DMS 273 (cell line): ENCODE data around the gene CPLANE2.
"Not testable (repeated sequence)": the region's sequence is repeated elsewhere in the genome, so short reads cannot be mapped to it uniquely, and the experiment has no call there.

ENCODE experiments used
- DNase-seq: peaks from one replicate; lab custom pipeline; 2025; ENCODE audit not compliant: unreplicated experiment; lab: John Stamatoyannopoulos, UW

Gene CPLANE2

DNA sequence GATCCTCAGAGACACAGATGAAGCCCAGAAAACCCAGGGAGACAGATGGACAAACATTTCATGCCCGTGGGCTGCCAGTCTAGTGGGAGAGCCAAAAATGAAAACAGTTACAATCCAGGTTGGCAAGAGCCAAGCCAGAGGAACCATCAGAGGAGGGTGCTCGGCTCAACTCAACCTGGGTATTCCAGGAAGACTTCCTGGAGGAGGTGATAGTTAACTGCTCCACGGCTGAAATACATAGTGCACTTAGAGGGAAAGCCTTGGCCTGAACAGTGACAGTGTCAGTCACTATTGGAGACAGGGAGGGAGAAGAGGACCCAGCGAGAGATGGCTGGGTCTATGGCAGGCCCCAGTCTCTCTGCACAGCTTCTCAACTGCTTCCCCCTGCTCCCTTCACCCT lies 26.4 kb downstream of the CPLANE2 start:
- DNase-seq = peak; percentile 37

GRCh38 chr1:16209847-16210407 lies 27.1 kb downstream of the CPLANE2 start:
- DNase-seq = no peak

- no peak for DNase-seq
Observed at GRCh38 chr1:16209132-16209846, 27.7 kb downstream of the CPLANE2 start.

GRCh38 chr1:16208270-16208987 lies 28.6 kb downstream of the CPLANE2 start:
- no peak for DNase-seq

GRCh38 chr1:16207318-16208269 lies 29.4 kb downstream of the CPLANE2 start:
- no peak for DNase-seq

DNA sequence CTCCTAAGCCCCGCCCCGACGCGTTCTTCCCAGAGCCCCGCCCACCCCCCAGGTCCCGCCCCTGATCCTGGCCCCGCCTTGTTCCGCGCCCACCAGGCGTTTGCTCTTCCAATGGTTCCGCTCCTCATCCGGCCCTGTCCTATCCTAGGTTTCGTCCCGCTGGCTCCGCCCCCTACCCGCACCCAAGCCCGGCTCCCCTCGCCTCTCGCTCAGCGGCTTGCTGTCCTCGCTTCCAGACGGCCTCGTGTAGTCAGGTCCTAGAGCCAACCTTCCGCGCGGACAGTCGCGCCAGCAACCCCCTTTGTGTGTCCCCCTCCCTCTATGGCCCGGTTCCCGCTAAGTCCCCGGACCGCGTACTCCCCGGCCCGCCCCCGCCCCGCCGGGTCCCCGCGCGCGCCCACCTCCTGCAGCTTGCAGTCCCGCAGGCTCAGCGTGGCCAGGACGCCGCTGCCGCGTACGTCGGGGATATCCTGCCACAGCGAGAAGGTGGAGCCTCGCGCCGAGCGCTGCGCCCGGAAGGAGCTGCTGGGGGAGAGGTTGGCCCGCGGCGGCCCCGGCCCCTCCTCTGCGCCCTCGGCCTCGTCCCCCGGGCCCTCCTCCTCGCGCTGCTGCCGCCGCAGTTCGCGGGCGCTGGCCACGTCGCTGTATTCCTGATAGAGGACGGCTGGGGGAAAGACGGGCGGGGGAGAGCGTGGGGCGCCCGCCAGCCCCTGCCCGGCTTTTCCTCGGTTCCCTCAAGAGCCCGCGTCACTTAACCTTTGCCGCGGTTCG lies 30.3 kb downstream of the CPLANE2 start:
- peak; percentile 98 for DNase-seq

GRCh38 chr1:16205891-16206546 lies 31.0 kb downstream of the CPLANE2 start:
- no peak for DNase-seq

- no peak for DNase-seq
Observed at GRCh38 chr1:16205334-16205671, 31.7 kb downstream of the CPLANE2 start.

- DNase-seq = peak; percentile 53
Observed at GRCh38 chr1:16204634-16205333, 32.2 kb downstream of the CPLANE2 start.

DNA sequence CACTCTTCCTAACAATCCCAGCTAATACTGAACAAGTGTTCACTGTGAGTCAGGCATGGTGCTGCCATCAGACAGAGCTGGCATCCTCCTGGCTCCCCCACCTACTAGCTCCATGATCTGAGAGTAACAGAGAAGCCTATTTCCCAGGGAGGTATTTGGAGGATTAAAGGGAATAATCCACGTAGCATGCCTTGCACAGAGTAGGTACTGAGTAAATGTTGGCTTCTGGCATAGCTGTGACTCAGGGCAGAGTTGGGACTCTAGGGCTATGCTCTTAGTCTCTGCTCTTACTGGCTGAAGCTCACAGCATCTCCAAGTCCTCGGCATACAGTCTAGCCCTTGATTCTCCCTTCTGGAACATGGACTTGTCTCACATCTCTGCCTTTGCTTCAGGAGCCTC lies 32.8 kb downstream of the CPLANE2 start:
- no peak for DNase-seq

GRCh38 chr1:16203550-16203949 lies 33.4 kb downstream of the CPLANE2 start:
- no peak for DNase-seq

- no peak for DNase-seq
Observed at GRCh38 chr1:16202281-16203210, 34.4 kb downstream of the CPLANE2 start.

DNA sequence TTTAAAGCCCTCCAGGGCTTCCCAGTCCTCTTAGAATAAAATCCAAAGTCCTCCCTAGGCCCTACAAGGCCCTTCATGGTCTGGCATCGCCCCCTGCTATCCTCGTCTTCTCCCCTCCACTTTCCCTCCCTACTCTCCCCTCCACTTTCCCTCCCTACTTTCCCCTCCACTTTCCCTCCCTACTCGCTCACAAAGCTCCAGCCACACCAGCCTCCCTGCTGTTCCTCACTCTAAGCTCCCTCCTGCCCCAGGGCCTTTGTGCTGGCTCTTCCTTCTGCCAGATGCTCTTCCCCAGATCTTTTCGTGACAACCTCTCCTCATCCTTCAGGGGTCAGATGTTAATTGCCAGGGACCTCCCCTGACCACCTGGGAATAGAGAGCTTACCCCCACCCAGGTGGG lies 37.3 kb downstream of the CPLANE2 start:
- no peak for DNase-seq

DNA sequence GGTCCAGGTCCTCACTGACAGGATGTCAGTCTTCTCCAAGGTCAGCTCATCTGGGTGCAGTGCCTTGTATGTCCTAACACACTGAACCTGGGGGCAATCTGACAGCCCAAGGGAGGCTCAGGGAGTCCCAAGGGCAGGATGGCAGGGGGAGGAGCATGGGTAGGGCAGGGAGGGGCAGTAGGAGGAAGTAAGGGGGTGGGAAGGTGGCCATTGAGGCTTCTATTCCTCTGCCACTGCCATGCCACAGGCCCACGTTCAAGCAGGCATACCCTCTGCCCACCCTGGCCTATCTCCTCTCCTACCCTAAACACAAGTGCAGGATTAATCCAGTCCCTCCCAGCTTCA lies 37.9 kb downstream of the CPLANE2 start:
- no peak for DNase-seq

- DNase-seq = no peak
Observed at GRCh38 chr1:16198444-16199156, 38.4 kb downstream of the CPLANE2 start.

- DNase-seq = no peak
Observed at GRCh38 chr1:16196874-16197273, 40.1 kb downstream of the CPLANE2 start.

GRCh38 chr1:16196139-16196538 lies 40.8 kb downstream of the CPLANE2 start:
- DNase-seq = not testable (repeated sequence)

- DNase-seq = no peak
Observed at GRCh38 chr1:16195518-16195905, 41.5 kb downstream of the CPLANE2 start.
